TTC549 (cell line): Measurements from ENCODE around the gene MDGA2.

Source experiments
- FAIRE-seq: peaks from 2 replicates; lab custom pipeline; 2012; peaks lifted over from hg19 to GRCh38; lab: Jason Lieb, UNC

The MDGA2 gene

DNA sequence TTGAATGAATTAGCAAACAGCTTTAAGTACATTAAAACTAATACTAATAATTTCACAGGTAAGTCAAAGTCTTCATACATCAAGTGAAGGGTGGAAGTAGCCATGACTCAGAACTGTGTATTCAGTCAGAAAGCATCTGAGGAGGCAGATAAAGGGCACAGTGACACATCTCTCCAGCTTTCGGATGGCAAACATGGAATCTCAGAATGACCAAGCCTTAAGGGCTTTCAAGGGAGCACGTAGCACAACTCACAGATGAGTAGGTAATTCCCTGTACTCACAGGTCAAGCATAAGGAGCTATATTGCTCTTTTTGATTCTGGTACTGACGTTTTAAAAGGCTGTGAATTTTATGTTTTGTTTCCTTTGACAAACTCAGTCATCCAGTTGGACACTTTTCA, 56.0 kb downstream of the MDGA2 start:
- FAIRE-seq, result no peak

GRCh38 chr14:47606566-47606965, 68.8 kb downstream of the MDGA2 start:
- FAIRE-seq, result no peak

DNA sequence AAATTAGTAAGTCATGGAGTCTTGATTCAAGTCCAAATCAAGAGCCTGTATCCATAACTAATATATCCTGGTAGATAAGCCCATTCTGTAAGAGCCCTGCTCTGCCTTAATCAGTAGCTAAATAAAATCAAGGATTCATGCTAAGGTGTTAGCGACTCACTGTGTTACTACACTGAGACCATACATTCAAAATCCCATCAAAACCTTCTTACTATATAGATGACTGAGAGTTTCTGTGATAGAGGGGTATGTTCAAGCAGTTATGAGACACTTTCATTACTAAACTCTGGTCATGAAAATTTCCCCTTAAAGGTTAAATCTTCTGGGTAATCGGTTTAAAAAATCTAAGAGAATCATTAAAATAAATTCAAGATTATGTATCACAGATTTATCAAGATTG, 78.5 kb downstream of the MDGA2 start:
- FAIRE-seq, result no peak

DNA sequence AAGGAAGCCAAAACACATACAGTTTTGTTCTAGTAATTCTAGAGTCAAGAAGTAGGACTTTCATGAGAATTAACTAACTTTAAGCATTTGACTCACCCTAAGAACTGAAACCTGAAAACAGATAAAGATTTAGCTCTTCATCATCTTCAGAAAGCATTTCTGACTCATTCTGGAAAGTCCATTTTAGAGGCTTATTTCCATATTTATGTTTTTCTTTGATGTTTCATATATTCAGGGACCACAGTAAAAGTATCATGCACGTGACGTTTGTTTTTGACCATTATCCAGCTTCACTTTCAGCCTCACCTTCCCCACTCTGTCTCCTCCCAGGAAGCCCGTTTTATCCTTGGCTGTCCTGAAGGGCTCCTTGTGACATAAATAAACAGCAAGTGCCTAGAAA, 79.2 kb downstream of the MDGA2 start:
- FAIRE-seq, result no peak

- no peak for FAIRE-seq
Measured at GRCh38 chr14:47595552-47595951, 79.9 kb downstream of the MDGA2 start.

DNA sequence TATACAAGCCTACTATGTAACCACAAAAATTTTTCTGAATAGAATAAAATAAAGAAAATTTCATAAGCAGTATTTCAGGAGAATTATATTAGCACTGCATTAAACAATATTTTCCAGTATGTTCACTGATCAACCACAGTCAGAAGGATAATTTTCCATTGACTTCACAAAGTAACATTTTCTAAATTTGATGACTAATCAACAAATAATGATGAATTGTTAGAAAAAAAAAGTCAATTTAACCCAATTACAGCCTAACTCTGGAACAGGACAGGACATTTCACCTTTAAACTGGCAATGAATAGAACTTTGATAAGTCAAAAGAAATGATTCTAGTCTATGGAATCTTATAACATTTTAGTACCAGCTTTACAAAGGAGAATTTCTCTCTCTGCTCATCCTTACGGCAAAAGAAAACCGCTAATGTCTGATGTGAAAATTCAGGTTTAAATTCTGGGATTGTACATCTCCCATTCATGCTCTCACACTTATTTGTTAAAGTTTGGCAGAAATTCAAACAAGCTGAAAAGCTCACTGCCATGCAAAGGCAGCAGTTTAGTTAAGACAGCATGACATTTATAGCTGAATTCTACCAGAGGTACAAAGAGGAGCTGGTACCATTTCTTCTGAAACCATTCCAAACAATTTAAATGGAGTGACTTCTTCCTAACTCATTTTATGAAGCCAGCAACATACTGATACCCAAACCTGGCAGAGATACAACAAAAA, 84.5 kb downstream of the MDGA2 start:
- no peak for FAIRE-seq

GRCh38 chr14:47585447-47585846, 90.0 kb downstream of the MDGA2 start:
- no peak for FAIRE-seq

- no peak for FAIRE-seq
Measured at GRCh38 chr14:47567273-47567672, 108.1 kb downstream of the MDGA2 start.

DNA sequence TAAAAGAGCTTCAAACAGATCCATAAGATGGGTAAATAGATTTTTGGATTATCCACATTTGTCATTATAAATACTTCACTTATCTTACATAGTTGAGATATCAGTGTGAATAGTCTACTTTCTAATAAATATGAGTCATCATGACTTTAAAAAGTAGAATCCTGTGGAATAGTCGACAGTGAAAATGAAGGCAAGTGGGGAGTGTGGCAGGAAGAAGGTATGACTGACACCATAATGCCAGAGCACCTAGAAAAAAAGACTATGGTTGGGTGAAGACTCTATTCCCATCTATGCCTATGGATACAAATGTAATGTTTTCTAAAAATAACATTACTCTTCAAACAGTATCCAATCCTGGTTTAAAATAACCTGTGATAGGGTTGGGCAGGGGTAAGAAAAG, 117.5 kb downstream of the MDGA2 start:
- no peak for FAIRE-seq

GRCh38 chr14:47555333-47555732, 120.1 kb downstream of the MDGA2 start:
- no peak for FAIRE-seq

DNA sequence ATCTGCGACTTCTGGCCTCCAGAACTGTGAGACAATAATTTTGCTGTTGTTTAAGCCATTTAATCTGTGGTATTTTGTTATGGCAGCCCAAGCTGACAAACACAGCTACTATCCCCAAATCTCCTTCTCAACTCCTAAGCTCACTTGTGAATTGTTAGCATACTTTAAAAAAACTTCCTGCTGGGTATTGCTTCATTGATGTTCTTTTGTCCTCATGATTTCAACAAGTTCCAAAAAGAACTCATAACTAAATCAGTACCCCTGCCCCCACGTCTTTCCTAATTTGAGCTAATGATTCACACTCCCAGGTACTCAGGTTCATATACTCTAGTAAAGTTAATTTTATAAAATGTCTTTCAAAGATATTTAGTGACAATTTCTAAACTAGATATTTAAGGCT, 125.5 kb downstream of the MDGA2 start:
- FAIRE-seq, result no peak

- no peak for FAIRE-seq
Measured at GRCh38 chr14:47543459-47543858, 131.9 kb downstream of the MDGA2 start.

DNA sequence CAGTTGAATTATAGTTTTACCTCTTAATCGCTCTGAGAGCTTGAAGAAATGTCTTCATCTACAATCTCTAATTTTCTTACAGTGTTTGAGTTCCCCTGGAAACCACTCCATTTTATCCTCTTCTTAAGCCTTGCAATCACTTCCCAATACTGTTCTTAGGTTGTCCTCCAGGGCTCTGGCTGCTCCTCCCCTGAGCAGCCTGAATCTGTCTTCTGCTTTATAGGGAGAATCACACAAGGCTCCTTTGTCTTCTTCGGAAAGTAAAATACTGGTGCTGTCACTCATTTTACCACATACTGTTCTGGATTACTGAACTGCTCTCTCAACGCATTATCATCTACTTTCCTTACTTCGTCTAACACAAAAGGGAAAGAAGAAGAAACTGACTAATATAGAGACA, 133.7 kb downstream of the MDGA2 start:
- FAIRE-seq, result no peak

GRCh38 chr14:47539031-47539461, 136.4 kb downstream of the MDGA2 start:
- FAIRE-seq, result no peak

DNA sequence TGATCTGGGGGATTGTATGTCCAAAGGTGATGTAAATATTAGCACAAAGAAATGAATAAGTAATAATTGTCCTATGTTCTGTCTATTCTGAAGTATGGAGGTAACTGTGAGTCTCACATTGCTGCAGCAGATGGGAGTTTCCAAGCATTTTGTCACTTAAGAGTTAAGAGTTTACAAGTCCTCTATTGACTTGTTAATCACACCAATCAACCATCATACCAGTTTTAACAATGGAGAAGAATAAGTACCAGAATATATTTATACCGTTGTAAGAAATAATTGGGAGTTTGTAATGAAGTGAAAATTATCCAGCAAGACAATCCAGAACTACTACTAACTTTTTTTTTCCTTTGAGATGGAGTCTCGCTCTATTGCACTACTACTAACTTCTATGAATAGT, 139.1 kb downstream of the MDGA2 start:
- no peak for FAIRE-seq

- no peak for FAIRE-seq
Measured at GRCh38 chr14:47526591-47527244, 148.7 kb downstream of the MDGA2 start.

GRCh38 chr14:47524524-47524923, 150.9 kb downstream of the MDGA2 start:
- no peak for FAIRE-seq

DNA sequence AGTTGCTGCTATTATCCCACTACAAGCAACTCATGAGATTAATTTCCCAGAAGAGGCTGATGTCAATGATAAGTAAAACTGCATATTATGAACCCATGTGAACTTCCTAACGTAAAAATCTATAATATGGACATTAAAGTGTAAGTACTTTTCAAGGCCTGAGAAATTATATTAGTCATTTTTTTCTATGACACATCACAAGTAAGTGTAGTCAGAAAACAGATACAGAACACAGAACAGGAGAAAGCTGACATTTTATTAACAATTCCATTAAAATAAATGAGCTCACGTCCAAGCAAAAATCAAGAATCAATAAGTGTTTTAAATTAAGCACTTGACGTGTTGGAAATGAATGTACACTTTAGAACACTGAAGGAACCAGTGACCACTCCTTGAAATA, 155.0 kb downstream of the MDGA2 start:
- no peak for FAIRE-seq

DNA sequence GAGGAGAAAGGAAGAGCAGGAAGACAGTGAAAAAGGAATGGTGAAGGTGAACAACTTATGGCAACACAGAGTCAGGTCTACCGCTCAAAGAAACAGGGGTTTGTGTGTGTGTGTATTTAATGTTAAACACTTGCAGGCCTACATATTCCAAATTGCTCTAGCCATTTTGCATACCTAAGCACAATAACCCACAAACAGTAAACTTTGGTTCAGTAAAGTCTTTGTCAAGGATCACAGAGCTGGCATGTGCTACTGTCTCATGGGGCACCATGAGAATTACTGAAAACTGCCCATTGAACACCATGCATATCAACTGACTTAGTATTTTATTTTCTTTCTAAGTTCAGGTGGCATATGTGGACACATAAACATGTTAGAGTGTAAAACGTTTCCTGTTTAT, 163.6 kb downstream of the MDGA2 start:
- FAIRE-seq, result no peak

DNA sequence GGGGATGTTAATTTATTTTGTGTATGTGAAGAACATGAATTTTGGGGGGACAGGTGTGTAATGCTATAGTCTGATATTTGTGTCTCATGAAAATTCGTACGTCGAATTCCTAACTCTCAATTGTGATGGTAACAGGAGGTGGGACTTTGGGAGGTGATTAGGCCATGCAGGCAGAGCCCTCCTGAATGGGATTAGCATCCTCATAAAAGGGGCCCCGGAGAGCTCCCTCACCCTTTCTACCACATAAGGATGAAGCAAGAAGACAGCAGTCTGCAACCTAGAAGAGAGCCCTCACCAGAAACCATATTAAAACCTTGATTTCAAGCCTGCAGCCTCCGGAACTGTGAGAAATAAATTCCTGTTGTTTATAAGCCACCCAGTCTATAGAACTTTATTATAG, 165.4 kb downstream of the MDGA2 start:
- FAIRE-seq, result no peak

GRCh38 chr14:47507861-47508260, 167.5 kb downstream of the MDGA2 start:
- FAIRE-seq, result no peak

- FAIRE-seq, result no peak
Measured at GRCh38 chr14:47500369-47500768, 175.0 kb downstream of the MDGA2 start.

DNA sequence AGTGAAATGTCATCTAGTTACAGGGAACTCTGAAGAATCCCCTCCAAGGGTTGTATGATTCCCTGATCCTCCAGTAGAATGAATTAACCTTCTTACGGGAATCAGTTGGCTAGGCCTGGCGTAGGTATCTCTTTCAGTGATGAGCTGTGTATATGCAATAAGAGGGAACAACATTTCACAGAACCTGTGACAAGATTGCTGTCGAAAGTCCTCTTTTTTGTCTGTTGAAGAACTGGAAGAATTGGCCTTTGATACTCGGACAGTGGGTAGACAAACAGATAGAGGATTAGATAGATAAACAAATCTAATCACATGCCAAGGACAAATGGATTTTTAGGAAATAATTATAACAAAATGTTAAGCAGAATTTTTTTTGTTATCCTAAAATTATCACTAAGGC, 184.6 kb downstream of the MDGA2 start:
- no peak for FAIRE-seq

- no peak for FAIRE-seq
Measured at GRCh38 chr14:47490353-47490752, 185.1 kb downstream of the MDGA2 start.
